Neural cell (in vitro differentiated cells): Measurements from ENCODE around the gene WDTC1.
"Not testable (repeated sequence)": the region's sequence is repeated elsewhere in the genome, so short reads cannot be mapped to it uniquely, and the experiment has no call there.

ENCODE experiments used
- CTCF ChIP-seq: fragments of 450-650 bp; IDR thresholded peaks from 2 replicates; pipeline ENCODE4 v1.5.1; 2014; ENCODE audit warnings: antibody characterized with exemption, mild to moderate bottlenecking, moderate library complexity; ENCODE audit not compliant: poor library complexity, severe bottlenecking
- EP300 ChIP-seq: fragments of 450-650 bp; conservative IDR thresholded peaks from 2 replicates; pipeline ENCODE4 v1.6.1; 2014; ENCODE audit warnings: antibody characterized with exemption, mild to moderate bottlenecking, moderate library complexity; ENCODE audit not compliant: poor library complexity, severe bottlenecking
- EZH2 ChIP-seq: fragments of 200-600, 300-800 bp; shearing (Covaris generic), sonication (generic); IDR thresholded peaks from 2 replicates; pipeline ENCODE4 v1.6.1; 2014; ENCODE audit warnings: antibody characterized with exemption, low read length, borderline replicate concordance, mild to moderate bottlenecking; ENCODE audit not compliant: insufficient read depth, poor library complexity, severe bottlenecking
- MXI1 ChIP-seq: fragments of 450-650 bp; conservative IDR thresholded peaks from 2 replicates; pipeline ENCODE4 v1.6.1; 2014; ENCODE audit warnings: antibody characterized with exemption, mild to moderate bottlenecking; ENCODE audit not compliant: poor library complexity, severe bottlenecking
- POLR2AphosphoS5 ChIP-seq: IDR thresholded peaks from 2 replicates; pipeline ENCODE4 v1.6.1; 2012
- REST ChIP-seq: IDR thresholded peaks from 2 replicates; pipeline ENCODE4 v1.6.1; 2012; ENCODE audit warnings: borderline replicate concordance
- SMC3 ChIP-seq: fragments of 450-650 bp; conservative IDR thresholded peaks from 2 replicates; pipeline ENCODE4 v1.6.1; 2014; ENCODE audit warnings: antibody characterized with exemption, mild to moderate bottlenecking, moderate library complexity; ENCODE audit not compliant: poor library complexity
- TAF1 ChIP-seq: IDR thresholded peaks from 2 replicates; pipeline ENCODE4 v1.6.1; 2012; ENCODE audit warnings: low read depth

GRCh38 chr1:27285821-27286220 is 51.4 kb downstream of the WDTC1 start:
- not testable (repeated sequence) for TF ChIP-seq CTCF, POLR2AphosphoS5, EP300, TAF1, SMC3, REST, EZH2, MXI1
